NAMALWA (cell line): Measurements from ENCODE around the gene TSPAN17.
"Not testable (repeated sequence)": the region's sequence is repeated elsewhere in the genome, so short reads cannot be mapped to it uniquely, and the experiment has no call there.

Experiments used
- DNase-seq: peaks from one replicate; pipeline ENCODE4 v3.0.0-alpha.2; 2015; ENCODE audit warnings: low spot score

Gene TSPAN17

DNA sequence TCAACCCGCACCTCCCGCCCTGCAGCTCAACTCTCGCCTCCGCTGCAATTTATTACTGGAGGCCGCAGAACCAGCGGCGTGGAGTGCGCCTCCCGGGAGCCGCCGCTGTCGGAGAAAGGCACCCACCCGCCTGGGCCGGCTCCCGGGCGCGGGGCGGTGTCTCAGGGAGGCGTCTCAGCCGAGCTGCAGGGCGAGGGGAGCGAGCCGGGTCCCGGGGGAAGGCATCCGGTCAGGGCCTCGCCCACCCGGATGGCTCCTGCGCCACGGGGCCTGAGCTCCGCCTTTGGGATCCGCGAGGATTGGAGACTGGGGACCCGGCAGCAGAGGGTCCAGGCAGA is 32.9 kb downstream of the TSPAN17 start:
- no peak for DNase-seq

DNA sequence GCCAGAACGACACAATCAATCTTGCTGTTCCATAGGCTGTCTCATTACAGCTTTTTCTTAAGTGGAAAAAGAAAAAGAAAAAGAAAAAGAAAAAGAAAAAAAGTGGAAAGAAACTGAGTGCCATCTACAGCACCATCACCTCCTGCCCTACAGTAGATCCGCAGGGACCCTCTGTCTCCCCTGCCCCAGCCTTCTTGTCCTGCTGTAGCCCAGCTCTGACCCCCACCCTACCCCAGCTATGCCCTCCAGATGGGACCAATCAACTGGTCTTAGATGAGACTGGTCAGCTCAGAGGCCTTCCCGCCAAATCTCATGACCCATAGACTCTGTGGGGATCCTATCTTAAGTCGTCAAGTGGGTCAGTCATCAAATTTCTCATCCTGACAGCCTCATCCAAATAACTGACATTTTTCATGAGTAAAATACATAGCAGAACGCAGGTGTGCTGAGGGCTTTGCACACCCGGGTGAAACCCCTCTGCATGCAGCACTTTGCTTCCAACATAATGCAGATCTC is 34.8 kb downstream of the TSPAN17 start:
- DNase-seq = no peak

DNA sequence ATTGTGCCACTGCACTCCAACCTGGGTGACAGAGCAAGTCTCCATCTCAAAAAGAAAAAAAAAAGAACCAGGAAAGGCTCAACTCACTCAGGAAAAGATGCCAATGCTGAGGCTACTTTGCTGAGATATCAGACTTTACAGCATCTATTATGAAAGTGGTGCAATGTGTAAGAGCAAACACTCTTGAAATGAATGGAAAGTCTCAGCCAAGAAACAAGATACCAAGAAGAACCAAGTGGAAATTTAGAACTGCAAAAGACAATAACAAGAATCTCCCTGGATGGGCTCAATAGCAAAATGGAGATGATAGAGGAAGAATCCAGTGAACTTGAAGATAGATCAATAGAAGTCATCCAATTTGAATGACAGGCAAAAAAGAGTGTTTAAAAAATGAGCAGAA is 37.7 kb downstream of the TSPAN17 start:
- DNase-seq = no peak

DNA sequence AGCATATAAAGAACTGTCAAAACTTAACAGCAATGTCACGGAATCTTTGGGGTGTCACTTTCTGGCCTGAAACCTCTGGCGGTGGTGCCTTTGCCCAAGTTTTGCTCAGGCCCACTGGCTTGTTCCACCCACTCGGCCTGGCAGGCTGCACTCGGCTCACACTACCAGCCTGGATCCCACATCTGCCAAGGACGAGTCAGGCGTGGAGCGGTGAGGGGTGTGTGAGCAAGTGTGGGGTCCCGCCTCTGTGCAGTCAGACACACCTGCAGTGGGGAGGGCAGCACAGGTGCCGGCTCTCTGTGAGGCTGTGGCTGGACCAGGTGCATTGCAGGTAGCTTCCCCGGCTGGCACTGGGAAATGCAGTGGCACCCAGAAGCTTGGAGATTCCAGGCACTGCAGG is 40.0 kb downstream of the TSPAN17 start:
- no peak for DNase-seq

DNA sequence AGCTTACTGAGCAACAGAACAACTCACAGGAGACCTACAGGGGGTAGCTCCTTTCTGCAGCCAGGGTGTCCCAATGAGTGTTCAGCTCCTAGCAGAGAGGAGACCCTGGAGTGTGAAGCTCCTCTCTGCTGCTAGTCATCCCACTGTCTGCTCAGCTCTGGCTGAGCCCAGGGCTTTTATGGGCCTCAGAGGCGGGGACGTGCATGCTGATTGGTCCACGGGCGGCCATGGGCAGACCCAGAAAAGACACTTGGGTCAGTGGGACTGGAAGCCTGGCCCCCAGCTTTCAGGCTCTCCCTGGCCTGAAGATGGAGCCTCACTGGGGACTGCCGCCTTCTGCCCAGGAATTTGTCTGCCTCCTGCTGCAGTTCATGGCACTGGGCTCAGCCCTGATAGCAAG is 40.6 kb downstream of the TSPAN17 start:
- DNase-seq = no peak

DNA sequence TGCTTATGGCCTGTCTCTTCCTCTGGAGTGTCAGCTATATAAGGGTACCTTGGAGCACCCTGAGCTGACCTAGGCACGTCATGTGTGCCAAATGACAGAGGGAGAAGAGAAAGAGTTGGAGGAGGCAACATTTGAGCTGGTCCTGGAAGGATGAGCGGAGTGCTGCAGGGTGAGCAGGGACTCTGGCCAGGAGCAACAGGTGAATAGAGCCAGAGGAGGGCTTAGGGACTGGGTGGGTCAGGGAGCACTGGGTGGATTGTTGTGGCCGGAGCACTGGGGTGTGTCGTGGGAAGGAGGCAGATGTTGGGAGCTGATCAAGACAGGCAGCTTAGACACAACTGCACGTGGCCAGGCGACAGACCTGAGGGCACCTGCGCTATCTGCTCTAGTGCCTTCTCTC is 43.6 kb downstream of the TSPAN17 start:
- no peak for DNase-seq

DNA sequence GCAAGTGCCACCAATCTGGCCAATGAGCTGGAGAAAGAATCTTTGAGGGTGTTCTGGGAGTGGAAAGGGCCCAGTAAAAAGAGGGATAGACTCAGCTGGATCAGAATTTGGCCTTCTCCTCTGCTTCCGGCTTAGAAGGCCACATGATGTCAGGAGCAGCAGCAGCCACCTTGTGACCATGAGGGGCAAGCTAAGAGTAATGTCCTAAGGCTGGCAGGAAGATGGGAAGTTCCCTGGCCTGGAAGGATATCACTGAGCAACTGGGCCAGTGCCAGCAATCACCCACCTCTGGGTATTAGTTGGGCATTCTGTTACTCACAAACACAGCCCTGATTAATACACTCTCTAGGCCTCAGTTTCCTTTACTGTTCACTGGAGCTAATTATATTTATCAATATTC is 44.2 kb downstream of the TSPAN17 start:
- DNase-seq = no peak

DNA sequence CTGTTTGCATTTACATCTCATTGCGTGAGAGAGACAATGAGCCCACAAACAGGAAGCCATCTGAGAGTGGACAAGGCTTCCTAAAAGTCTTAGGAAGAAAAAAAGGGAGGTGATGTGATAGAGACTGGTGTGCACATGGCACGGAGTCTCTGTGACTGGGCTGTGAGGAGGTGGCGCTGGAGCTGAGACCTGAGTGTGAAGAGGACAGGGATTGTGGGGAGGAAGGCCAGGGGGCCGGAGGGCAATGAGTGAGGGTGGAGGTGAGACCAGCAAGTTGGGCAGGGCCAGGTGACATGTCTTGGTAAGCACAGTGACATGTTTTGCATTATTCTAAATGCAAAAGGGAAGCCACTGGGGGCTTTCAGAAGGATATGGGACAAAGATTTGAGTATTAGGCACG is 45.0 kb downstream of the TSPAN17 start:
- no peak for DNase-seq

DNA sequence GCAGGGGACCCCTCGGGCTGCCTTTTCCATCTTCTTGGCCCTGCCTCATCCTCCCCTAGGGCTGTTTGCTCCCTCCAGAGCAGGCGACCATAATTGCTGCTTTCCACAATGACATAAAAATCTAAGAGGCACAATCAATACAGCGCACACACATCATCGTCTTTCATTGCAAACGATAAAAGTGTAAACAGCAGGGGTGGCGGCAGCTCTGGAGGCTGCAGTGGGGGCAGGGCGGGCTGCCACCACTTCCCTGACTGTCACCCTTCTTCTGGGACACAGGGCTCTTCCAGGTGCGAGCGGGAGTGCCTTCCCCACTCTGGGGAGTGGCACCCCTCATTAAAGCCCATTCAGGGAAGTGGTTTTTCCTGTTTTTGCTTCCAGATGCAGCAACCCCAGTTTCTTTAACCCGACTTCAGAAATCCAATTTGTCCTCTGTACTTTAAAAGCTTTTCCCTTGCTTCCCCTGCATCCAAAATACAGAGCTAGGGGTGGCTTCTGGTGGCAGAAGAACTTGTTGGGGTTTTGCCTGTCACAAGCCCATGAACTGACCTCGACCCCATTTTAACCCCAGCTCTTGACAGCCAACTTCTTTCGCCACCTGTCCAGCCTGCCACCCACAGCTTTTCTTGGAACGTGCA is 45.7 kb downstream of the TSPAN17 start:
- DNase-seq = no peak

DNA sequence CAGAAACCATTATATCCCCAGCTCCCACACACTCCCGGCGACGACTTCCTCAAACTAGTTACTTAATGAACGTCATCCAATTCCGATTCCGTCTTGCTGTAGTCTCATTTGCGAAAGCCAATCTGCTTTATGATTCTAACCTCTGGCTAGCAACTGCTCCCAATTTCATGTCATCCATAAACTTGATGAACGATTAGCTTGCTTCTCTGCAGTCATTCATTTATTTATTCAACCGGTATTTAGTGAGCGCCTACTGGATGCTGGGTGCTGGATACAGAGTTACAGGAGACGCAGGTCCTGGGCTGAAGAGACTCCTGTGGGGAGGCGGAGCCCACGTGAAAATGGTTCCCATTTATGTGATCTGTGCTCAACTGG is 46.2 kb downstream of the TSPAN17 start:
- DNase-seq = no peak

DNA sequence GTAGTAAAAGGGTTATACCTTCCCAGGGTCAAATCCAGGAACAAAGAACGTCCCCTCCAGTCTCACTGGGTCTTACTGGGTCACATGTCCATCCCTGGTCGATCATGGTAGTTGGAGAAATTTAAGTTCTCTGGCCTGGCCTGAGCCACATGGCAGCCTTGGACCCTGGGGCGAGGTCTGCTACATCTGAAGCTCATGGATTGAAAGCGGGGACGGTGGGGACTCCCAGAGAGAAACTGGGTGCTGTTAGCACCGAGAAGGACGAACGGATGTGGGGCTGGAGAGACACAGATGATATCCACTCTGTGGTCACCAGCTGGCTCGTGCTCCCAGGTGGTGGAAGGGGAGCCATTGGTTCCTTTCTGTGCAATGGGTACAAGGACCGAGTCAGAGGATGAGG is 46.9 kb downstream of the TSPAN17 start:
- DNase-seq = no peak

DNA sequence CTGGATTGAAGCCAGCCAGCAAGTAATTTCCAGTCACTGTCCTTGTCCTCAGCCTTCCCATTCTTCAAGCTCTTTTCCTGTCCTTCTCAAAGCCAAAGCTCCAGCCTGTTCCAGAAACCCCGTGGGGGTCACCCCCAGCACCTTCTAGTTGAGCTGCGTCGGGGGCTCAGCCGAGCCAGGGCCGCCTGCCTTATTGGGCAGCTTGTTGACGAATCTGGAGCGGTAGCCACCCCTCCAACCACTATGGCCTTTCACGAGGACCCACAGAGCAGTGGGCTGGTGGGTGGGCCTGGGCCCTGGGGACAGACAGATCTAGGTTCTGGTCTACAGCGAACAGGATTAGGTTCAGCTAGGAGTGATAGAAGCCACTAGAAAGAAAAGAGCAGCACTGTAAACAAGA is 47.3 kb downstream of the TSPAN17 start:
- no peak for DNase-seq

DNA sequence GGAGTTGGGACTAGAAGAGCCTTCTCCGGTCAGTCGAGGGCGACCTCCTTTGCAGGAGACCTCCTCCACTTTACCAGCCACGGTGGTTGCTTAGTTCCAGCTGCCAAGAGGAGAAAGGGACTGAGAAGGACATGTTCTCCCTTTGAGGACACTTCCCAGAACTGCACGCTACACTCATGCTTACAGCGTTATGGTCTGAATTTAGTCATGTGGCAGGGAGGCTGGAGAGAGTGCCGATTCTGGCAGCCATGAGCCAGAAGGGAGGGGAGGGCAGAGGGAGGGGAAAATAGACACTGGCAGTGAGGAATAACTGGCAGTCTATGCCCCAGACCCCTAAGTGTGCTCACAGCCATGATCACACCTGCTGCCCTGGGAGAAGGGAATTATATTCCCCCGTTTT is 47.8 kb downstream of the TSPAN17 start:
- DNase-seq = no peak

DNA sequence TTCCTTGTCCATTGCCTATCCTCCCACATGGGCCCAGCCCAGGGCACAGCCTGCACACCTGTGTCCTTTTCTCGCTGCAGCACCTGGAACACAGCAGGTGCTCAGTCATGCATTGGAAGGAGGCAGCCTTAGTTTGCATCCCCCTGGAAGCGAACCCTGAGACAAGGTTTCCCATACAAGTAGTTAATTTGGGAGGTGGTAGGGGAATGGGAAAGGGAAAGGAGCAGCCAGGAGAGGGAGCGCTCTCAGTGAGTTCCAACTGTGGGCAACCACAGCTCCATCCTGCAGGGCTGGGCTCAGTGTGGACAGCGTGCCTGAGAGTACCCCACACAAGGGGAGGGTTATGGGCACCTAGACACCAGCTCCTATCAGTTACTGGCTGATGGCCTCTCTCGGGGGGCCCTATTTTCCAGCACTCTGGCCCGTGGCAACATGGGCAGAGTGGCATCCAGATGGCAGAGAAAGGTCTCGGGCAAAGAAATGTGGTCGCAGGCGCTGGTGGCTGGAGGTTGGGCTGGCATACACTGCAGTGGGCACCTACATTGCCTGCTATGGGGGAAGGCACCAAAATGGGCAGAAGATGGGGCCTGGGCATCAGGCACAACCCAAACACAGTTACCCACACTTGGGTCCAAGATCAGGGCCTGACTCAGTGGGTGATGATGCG is 50.1 kb downstream of the TSPAN17 start:
- DNase-seq = no peak

DNA sequence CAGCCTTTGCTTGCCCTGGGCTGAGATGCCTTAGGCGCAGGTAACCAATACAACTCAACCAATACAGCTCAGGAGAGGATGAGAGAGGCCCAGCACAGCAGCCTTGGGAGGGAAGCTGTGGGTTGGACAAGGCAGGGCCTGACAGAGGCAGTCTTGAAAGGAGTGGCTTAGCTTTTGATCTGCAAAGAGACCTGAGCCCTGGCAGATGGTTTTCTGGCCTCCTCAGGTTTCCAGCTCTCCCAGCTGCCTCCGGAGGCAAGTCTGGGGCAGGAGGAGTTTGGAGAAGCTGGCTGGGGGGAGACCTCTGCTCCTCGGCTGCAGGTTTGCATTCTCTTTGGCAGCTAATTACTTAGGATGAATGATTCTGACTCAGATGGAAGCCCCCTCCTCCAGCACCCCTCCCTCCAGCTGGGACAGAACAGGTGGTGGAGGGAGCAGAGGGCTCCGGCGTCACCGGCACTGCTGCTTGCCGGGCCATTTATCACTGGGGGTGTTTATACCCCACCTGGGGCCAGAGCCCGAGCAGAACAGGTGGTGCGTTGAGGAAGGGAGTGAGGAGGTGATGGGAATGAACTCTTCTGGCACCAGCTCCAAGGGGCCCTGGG is 50.8 kb downstream of the TSPAN17 start:
- no peak for DNase-seq

DNA sequence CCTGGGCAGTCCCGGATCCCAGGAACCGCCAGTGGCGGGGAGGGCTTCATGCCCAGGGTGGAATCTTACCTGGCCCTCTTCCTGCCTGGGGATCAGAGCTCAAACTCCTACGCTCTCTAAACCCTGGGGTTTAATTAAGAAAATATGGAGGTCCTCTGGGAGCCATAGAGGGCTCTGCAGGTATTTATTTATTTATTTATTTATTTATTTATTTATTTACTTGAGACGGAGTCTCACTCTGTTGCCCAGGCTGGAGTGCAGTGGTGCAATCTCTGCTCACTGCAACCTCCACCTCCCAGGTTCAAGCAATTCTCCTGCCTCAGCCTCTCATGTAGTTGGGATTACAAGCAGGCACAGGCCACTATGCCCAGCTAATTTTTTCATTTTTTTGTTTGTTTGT is 52.2 kb downstream of the TSPAN17 start:
- DNase-seq = not testable (repeated sequence)

DNA sequence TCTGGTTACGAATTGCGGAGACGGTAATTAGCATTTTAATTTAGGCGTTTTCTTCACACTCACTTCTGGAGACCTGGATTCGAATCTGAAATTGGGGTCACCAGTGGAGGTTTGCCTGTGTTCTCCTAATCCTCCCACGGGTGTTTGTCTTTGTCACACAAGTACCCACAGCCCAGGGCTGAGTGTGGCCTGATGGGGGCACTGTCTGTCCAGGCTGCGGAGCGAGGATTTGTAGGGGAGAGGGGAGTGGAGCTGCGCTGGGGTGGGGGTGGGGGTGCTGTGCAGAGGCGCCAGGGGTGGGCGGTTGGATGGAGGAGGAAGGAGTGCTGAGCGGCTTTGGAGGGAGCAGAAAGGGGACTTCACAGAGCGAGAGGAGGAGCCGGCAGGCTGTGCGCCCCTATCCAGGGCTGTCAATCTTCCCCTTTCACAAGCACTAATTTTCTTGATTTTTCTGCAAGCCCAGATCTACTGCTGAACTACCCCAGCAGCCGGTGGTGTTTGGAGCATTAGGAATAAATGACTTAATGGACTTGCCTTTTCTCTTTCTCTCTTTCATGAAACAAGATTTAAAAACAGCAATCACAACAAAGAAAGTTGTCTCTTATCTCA is 53.1 kb downstream of the TSPAN17 start:
- peak; percentile 18 for DNase-seq

DNA sequence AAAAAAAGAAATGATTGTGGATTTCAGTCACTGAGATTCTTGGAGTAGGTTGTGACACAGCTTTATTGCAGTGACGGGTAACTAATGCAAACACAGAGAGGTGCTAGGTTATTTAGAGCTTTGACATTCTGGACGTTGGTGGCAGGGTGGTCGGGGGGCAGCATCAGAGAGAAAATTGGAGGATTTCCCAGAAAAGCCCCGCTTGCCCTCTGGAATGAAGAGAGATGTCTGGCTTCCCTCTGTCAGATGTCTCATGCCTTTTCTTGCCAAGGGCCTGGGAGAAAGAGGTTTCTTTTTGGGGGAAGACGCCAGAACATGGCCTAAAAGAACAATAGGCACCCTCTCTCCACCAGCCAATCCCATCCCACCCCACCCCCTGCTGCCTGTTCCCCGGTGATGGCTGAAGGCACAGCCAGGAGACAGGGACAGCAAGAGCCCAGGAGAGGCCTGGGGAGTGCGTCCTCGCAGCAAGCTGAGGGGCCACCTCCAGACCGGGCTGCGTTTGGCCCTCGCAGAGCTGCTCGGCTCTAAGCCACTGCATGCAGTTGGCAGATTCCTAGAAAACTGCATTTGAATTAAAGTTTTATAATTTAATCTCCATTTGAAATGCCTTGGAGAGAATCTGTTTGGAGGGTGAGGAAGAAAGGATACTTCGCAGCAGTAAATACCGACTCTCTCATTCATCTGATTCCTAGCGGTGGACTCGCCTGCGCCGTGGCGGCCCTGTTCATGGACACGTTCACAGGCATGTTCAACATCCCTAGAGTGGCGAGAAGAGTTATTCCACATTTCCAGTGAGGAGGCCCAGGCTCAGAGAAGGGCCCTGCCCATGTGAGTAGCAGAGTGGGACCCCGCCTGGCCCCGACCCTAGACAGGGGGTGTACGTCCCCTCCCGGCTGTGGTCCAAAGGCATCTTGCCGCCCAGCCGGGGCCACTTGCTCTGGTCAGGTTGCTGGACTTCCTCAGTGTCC is 55.7 kb downstream of the TSPAN17 start:
- DNase-seq = no peak

DNA sequence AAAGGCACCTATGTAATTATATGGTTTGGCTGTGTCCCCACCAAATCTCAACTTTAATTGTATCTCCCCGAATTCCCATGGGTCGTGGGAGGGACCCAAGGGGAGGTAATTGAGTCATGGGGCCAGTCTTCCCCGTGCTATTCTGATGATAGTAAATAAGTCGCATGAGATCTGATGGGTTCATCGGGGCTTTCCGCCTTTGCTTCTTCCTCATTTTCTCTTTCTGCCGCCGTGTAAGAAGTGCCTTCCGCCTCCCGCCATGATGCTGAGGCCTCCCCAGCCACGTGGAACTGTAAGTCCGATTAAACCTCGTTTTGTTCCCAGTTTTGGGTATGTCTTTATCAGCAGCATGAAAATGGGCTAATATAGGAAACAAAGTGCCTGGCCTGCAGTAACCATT is 56.6 kb downstream of the TSPAN17 start:
- DNase-seq = no peak

DNA sequence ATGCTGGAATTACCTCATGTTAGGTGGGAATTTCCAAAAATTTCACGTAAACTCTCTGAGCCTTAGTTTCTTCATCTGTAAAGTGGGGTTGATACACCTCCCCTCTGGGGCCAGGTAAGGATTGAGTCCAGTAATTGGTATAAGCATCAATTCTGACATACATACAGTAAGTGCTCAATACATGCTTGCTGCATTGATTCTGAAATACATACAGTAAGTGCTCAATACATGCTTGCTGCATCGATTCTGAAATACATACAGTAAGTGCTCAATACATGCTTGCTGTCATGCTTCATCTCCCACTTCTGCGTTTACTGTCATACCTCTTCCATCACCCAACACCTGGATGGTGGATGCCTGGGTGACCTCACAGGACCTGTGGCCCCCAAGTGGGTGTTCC is 57.1 kb downstream of the TSPAN17 start:
- no peak for DNase-seq

DNA sequence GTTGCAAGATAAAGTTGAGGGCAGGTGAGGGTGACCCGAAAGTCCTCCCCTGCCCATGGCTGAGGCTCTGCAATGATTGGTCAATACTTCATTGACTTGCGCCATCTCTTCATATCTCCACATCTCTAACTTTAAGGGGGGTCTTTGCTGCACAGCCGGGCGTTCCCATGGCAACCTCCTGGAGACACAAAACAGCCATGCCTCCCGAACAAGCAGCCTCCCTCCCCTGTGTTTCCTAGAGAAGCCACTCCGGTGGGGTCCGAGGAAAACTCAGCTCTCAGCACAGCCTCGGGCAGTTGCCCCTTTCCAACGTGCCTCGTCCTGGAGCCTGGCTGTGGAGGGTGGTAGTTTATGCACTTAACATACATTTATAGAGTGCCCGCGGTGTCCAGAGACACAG is 57.5 kb downstream of the TSPAN17 start:
- no peak for DNase-seq
